Glomerular visceral epithelial cell (primary cell): ENCODE data around the gene CD24.

Source experiments
- DNase-seq: peaks from one replicate; pipeline ENCODE4 v3.0.0-alpha.2; 2016; ENCODE audit errors: extremely low spot score

CD24 gene

DNA sequence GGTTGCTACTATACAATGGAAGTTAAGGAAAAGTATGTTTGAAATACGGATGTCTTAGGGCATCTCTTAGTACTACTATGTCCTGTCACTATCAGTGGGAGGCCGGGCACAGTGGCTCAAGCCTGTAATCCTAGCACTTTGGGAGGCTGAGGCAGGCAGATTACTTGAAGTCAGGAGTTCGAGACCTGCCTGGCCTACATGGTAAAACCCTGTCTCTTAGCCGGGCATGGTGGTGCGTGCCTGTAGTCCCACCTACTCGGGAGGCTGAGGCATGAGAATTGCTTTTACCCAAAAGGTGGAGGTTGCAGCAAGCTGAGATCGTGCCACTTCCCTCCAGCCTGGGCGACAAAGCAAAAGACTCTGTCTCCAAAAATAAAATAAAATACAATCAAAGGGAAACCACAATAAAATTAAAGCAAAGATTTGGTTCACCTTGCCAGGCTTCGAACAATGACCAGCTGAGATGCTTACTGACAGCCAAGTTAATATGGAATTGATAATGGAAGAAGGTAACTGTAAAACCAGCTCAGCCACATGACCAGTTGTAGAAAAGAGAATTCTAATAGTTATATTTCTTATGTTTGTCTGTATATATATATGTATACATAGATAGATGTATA, 6.5 kb downstream of the CD24 start:
- DNase-seq: no peak

GRCh38 chr6:106966671-106967640, 7.6 kb downstream of the CD24 start:
- DNase-seq: no peak

DNA sequence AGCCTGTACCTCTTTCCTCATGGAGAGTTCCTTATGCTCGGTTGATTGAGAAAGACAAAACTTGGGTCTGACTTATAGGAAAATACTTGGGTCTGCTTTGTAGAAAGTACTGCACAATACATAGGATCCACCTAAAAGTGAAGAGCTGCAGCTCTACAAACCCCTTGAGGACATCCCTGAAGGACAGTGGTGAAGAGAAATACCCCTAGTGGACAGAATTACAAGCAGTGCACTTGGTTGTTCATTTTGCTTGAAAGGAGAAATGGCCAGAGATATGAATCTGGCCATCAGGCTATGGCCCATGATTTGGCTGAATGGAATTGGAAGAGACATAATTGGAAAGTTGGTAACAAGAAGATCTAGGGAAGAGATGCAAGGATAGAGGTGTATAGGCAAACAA, 8.3 kb downstream of the CD24 start:
- no peak for DNase-seq

DNA sequence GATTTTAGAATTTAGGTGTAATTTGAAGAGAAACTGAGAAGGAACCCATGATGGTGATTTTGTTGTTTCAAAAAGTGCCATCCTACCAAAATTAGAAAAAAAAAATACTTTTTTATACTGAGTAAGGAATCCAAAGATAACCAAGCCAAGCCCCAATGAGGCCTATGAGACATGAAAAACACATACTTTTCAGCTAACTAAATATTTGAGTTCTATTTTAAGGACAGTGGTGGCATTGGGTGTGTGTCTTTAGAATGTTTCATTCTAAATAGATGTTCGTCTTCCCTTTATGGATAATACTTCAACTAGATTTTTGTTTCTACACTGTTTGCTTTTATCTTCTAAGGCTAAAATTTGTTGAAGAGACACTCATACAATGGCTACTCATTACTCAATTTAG, 9.6 kb downstream of the CD24 start:
- DNase-seq: no peak

- DNase-seq: no peak
Measured at GRCh38 chr6:106964099-106964498, 10.4 kb downstream of the CD24 start.

GRCh38 chr6:106963544-106963943, 11.0 kb downstream of the CD24 start:
- peak; percentile 34 for DNase-seq

- no peak for DNase-seq
Measured at GRCh38 chr6:106961801-106962200, 12.7 kb downstream of the CD24 start.

DNA sequence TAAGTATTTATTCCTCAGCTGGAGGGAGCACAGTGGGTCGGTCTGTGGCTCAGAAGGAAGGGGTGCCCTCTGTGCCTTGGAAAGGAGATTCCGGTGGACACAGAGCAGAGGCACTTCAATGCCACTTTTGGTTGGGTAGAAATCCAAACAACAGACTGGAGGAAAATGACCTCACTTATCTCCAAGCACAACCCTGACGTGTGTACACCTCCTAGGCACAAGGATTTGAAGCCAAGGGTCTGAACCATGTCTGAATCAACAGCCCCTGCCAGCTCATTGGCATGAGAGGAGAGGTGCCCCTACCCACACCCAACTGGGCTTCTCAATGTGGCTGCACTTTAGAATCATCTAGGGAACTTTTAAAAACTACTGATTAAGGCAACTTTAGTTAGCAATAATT, 13.4 kb downstream of the CD24 start:
- DNase-seq: no peak

DNA sequence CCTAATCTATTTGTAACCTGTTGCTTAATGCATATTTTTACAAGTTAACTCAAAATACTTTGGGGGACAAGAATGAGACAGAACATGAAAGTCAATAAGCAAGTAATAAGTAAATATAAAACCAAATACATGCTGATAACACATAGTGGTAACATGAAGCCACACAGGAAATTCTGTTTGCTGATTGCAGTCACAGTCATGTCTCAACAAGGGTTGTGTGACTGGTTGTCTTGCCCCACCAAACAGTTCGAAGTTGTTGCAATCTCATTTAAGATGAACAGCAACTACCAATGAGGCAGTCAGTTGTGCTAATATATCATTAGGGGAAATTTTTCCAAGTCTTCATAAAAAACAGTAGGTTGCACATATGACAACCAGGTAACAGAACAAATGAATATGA, 14.5 kb downstream of the CD24 start:
- DNase-seq: no peak

DNA sequence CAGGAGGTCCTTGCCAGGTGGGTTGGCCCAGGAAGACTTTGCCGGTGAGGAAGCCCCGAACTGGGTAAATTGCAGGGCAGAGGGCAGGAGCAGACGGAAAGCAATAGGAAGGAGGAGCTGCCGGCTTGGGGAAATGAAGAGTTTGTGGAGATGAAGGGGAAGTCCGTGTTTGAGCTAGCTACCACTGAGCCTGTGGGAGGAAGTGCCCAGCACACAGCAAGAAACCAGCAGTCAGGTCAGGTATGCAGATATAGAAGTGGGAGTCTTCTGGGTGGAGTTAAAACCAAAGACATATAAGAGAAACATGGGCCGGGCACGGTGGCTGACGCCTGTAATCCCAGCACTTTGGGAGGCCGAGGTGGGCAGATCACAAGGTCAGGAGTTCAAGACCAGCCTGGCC, 34.7 kb downstream of the CD24 start:
- DNase-seq: no peak

GRCh38 chr6:106939208-106939607, 35.3 kb downstream of the CD24 start:
- no peak for DNase-seq

DNA sequence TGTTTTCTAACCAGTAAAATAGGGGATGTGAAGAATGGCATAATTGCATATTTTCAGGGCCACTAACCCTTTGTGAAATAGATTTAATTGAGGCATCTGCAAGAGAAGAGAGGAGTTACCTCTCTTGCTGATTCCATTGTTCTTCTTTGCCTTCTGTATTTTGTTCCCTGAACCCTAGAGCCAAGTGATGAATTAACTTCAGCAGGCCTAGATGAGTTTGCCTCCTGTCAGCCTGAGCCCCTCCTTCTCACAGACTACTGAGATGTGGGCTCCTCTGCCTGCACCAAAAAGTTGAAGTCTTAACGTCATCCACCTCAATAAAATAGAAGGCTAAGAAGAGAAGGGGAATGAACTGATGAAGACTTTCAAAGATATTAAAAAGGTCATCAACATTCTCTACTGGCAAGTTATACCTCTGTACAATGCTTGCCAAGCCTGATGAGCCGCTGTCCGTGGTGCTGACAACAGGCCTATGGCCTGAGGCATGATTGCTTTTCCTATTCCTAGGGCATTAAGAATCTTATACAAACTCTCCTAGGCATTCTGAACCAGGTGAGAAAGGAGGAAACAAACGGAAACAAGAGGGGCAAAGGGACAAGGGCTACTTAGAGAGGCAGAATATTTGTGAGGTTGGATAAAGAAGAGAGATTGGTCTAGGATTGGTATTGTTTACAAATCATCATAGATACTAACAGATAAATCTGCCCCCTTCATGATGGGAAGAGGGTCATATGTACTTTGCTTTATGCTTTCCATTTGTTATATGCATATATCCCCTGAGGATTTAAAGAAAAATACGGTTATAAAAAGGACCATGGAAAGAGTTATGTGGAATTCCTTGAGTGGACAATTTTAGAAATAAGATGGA, 46.8 kb downstream of the CD24 start:
- DNase-seq: peak; percentile 53

GRCh38 chr6:106925948-106926347, 48.6 kb downstream of the CD24 start:
- DNase-seq: no peak

GRCh38 chr6:106924694-106925523, 49.6 kb downstream of the CD24 start:
- DNase-seq: peak; percentile 16

DNA sequence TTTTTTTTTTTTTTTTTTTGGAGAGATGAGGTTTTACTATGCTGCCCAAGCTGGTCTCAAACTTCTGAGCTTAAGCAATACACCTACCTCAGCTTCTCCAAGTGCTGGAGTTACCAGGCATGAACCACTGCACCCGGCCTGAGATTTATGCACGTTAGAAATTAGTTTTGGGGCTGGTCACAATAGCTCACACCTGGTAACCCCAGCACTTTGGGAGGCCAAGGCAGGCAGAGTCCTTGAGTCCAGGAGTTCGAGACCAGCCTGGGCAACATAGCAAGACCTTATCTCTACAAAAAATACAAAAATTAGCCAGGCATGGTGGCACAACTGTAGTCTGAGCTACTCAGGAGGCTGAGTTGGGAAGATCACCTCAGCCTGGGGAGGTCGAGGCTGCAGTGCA, 51.9 kb downstream of the CD24 start:
- no peak for DNase-seq
